ELF-1 (cell line): ENCODE data around the gene MAP2K2.

ENCODE experiments used
- DNase-seq: peaks from one replicate; pipeline ENCODE4 v3.0.0-alpha.2; 2016; ENCODE audit warnings: low read depth, low spot score

The MAP2K2 gene

GRCh38 chr19:4080473-4080872 lies 43.4 kb downstream of the MAP2K2 start:
- DNase-seq: no peak

GRCh38 chr19:4077800-4078684 lies 45.9 kb downstream of the MAP2K2 start:
- no peak for DNase-seq

- DNase-seq: no peak
Measured at GRCh38 chr19:4077007-4077374, 46.9 kb downstream of the MAP2K2 start.

GRCh38 chr19:4075373-4075772 lies 48.5 kb downstream of the MAP2K2 start:
- DNase-seq: no peak

- DNase-seq: no peak
Measured at GRCh38 chr19:4071610-4072009, 52.3 kb downstream of the MAP2K2 start.

- no peak for DNase-seq
Measured at GRCh38 chr19:4069331-4069959, 54.5 kb downstream of the MAP2K2 start.

DNA sequence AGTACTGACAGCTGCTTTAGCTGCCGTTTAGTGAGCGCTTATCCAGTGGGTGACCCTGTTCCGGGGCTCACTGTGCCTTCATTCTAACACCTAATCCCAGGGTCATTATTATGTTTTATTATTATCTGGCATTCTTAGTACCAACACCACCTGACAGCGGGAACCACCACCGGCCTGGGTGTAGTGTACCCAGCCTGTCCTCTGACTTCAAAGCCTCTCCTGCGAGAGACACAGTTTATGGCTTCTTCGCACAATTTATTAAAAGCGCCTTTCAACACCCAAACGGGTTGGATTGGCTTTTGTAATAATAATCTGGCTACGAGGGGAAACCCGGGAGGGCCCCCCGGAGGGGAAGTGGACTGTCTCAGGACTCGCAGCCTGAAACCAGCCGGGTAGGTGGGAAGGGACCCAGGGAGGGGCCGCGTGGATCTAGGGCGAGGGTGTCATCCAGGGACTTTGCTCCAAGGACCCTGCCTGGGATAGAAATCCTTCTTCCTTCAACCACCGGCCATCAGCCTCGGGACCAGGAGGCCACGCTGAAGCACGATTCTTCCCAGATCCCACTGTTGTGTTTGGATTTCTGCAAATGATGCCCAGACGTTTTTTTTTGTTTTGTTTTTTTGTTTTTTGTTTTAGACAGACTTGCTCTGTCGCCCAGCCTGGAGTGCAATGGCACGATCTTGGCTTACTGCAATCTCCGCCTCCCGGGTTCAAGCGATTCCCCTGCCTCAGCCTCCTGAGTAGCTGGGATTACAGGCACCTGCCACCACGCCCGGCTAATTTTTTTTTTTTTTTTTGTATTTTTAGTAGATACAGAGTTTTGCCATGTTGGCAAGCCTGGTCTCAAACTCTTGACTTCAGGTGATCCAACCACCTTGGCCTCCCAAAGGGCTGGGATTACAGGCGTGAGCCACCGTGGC lies 55.6 kb downstream of the MAP2K2 start:
- DNase-seq: no peak

- no peak for DNase-seq
Measured at GRCh38 chr19:4067396-4068046, 56.4 kb downstream of the MAP2K2 start.

DNA sequence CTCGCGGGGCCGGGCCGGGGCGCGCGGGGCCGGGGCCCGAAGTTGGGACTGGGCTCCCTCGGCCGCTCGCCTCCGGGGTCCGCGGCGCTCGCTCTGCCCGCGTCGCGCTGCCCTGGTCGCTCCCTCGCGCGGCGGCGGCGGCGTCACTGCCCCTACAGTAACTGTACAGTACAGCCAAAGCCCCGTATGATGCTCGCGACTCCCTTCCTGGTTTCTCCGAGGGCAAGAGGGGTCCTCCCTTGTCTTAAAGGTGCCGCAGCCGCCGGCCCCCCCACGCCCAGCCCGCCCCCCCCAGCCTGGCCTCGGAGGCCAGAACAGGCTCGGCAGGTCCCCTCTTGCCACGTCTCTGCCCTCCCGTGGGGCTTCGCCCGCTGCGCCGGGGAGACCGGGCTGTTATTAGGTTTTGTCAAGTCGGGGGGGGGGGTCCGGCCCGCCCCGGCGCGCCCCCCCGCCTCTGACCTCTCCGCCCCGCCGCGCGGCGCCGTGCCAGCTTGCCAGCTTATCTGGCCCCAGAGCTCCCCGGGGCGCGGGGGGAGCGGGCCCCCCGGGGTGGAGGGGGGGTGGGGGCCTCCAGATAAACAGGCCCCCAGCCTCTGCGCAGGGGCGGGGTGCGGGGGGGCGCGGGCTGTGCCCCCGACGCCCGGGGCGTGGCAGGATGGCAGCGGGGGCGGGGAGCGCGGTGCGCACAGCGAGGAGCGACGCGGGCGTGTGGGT lies 57.1 kb downstream of the MAP2K2 start, which contains the start of gene ZBTB7A:
Gene ZBTB7A, minus strand, starts transcription at position 218 of the 714 bp plus-strand sequence. CDS start 11,667 bp downstream, outside the sequence.
- no peak for DNase-seq

DNA sequence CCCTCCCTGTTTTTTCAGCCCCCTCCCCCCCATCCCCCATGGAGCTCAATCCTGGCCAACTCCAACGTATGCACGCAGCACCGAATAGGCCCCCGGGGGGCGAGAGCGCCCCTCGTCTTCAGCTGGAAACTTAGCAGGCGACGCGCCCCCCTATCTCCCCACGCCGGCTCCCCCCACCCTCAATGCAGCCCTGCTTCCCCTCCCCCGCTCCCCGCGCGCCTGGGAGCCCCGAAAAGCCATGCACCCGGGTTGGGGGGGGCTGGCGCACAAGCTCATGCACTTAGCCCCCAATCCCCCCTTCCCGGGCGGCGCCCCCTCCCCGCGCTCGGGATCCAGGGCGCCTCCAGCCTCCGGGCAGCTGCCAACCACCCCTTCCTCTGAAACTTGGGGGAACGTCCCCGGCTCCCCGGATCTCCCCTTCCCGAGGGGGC lies 57.7 kb downstream of the MAP2K2 start:
- no peak for DNase-seq

- peak; percentile 94 for DNase-seq
Measured at GRCh38 chr19:4065430-4066175, 58.3 kb downstream of the MAP2K2 start.

DNA sequence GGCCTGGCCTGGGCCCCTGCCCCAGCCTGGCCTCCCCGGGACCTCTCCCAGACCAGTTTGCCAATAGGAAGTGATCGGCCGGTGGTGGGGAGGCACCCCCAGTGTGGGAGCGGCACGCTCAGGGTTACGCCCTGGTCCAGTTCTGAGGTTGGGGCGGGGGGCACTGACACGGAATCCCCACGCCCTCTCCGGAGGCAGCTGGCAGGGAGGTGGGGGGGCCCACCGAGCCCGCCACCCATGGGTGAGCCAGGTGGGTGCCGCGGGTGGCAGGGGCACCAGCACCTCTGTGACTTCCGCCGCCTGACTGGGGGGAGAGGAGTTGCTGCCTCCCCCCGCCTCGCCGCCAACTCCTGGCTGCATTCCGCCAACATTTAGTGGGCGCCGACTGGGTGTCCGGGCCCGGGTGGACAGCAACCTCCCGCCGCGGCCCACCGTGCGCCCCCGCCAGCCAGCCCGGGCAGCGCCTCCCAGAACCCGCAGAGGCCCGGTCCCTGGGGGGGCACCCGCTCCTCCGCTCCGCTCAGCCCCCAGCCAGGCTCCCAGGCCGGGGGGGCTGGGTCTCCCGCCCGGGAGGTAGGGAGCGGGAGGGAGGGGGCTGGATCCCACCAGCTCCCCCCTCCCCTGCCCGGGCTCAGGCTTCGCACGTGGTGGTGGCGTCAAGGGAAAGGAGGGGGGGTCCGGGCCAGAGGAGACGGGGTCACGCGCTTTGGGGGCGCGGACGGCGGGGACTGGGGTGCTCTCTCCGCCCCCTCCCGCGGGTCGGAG lies 59.2 kb downstream of the MAP2K2 start:
- no peak for DNase-seq

DNA sequence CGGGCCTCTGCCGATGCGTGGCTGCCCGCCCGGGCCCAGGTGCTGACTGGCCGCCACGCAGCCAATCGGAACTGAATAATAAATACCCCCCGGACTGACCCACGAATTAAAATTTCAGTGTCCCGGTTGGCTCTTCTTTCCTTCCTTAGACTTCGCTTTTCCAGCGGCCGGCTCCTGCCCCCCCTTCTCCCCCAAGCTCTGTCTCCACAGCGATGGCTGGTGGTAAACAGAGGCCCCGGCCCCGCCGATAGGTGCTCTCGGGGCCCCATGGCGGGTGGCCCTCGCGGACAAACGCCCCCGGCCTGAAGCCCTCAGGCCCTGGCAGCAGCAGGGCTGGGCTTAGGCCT lies 59.8 kb downstream of the MAP2K2 start:
- DNase-seq: no peak

GRCh38 chr19:4063369-4064148 lies 60.4 kb downstream of the MAP2K2 start:
- DNase-seq: peak; percentile 59

GRCh38 chr19:4062419-4063368 lies 61.2 kb downstream of the MAP2K2 start:
- DNase-seq: peak; percentile 84

DNA sequence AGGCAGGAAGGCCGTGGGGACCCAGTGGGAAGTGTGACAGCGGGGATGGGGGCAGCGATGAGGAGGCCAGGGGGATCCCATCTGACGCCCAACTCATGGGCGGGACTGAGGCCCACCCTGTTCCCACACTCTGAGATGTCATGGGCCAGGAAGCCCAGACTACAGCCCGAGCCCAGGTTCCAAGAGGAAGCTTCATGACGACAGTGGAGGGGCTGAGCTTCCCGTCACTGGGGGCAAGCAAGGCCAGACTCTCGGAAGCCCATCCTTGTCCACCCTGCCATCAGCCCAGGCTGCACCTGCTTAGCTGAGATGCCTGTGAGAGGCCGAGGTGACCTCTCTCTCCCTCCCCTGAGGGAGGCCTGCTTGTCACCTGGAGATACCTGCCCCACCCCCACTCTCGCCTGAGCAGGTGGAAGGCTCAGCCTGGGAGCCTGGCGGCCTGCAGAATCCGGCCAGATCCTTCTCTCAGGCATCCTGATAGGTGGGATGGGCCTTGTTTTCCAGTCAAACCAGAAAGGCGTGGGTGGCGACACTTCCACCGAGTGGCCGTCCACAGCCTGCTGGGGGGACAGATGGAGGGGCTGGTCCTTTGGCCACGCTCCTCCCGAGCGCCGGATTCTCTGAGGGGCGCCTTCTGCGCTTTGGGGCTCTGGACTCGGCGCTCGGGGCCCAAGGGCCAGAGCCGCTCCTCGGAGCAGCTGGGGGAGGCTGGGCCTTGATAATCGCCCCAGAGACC lies 62.1 kb downstream of the MAP2K2 start:
- DNase-seq: peak; percentile 87
